GM10266 (cell line): ENCODE results near the gene ARHGAP1.

Experiments used
- DNase-seq: peaks from one replicate; pipeline ENCODE4 v3.0.0; 2012; ENCODE audit errors: extremely low spot score
- CTCF ChIP-seq: IDR thresholded peaks from 2 replicates; pipeline ENCODE4 v1.5.1; 2012; ENCODE audit warnings: mild to moderate bottlenecking, low read depth; ENCODE audit not compliant: control insufficient read depth, insufficient read depth; ENCODE audit errors: missing control alignments

Gene ARHGAP1

GRCh38 chr11:46677169-46677568 is 23.2 kb downstream of the ARHGAP1 start:
- TF ChIP-seq CTCF = no peak
- DNase-seq = no peak

GRCh38 chr11:46676436-46677158 is 23.8 kb downstream of the ARHGAP1 start:
- DNase-seq = no peak
- no peak for TF ChIP-seq CTCF

- no peak for DNase-seq
- TF ChIP-seq CTCF = no peak
Measured at GRCh38 chr11:46675949-46676348, 24.5 kb downstream of the ARHGAP1 start.

- no peak for DNase-seq
Measured at GRCh38 chr11:46675288-46675851, 25.0 kb downstream of the ARHGAP1 start.

GRCh38 chr11:46674463-46675287 is 25.7 kb downstream of the ARHGAP1 start:
- TF ChIP-seq CTCF = no peak
- no peak for DNase-seq

More at GRCh38 chr11:46675288-46675851, 25.0 kb downstream of the ARHGAP1 start:
- TF ChIP-seq CTCF = no peak

- no peak for DNase-seq
- TF ChIP-seq CTCF = no peak
Measured at GRCh38 chr11:46673713-46674462, 26.5 kb downstream of the ARHGAP1 start.
